H1 (cell line): ENCODE results near the gene ZNF81. TPM values are rescaled to one million over a fixed set of nuclear protein-coding genes. Genes with fewer than 3 reads are reported as not detected.

Source experiments
- CTCF ChIA-PET: fragments of 300-600 bp; sonication (Branson Sonifier 250); formaldehyde crosslinking; loops from one replicate; lab custom pipeline; 2021; ENCODE audit not compliant: partially characterized antibody; lab: Charles Lee
- POLR2A ChIA-PET: fragments of 300-600 bp; sonication (Branson Sonifier 250); formaldehyde crosslinking; loops from one replicate; lab custom pipeline; 2021; ENCODE audit warnings: inconsistent platforms; ENCODE audit not compliant: partially characterized antibody; lab: Charles Lee
- DNase-seq, 2 experiments: peaks; one replicate each; pipeline versions ENCODE4 v3.0.0 to v3.0.0-alpha.2; 2010 to 2022; ENCODE audit warnings: low spot score in 2 of 2, low read depth in 1 of 2, mixed read lengths in 1 of 2
- FAIRE-seq: peaks from 2 replicates; lab custom pipeline; 2011; peaks lifted over from hg19 to GRCh38; lab: Jason Lieb, UNC
- H2AFZ ChIP-seq: 2 replicates; pipeline ENCODE4 v1.8.1; 2012; ENCODE audit warnings: low read length, inconsistent platforms
- H2AK5ac ChIP-seq: 2 replicates; pipeline ENCODE4 v1.6.1; 2013; ENCODE audit warnings: low read depth, low read length
- H2BK120ac ChIP-seq: replicated peaks from 2 replicates; pipeline ENCODE3; 2013; ENCODE audit warnings: low read depth, low read length, inconsistent platforms
- H2BK12ac ChIP-seq: 2 replicates; pipeline ENCODE4 v1.6.1; 2013; ENCODE audit warnings: low read depth, low read length
- H2BK15ac ChIP-seq: 2 replicates; pipeline ENCODE4 v1.6.1; 2013; ENCODE audit warnings: low read length
- H2BK20ac ChIP-seq: 2 replicates; pipeline ENCODE4 v1.6.1; 2013; ENCODE audit warnings: low read length
- H2BK5ac ChIP-seq: 2 replicates; pipeline ENCODE4 v1.6.1; 2013; ENCODE audit warnings: low read depth, low read length
- H3K14ac ChIP-seq: 2 replicates; pipeline ENCODE4 v1.6.1; 2013; ENCODE audit warnings: inconsistent platforms; ENCODE audit not compliant: insufficient read length
- H3K18ac ChIP-seq: 2 replicates; pipeline ENCODE4 v1.6.1; 2013; ENCODE audit warnings: low read length; ENCODE audit errors: extremely low read depth
- H3K23ac ChIP-seq: 2 replicates; pipeline ENCODE4 v1.6.1; 2013; ENCODE audit warnings: inconsistent platforms; ENCODE audit not compliant: insufficient read length
- H3K23me2 ChIP-seq: 2 replicates; pipeline ENCODE4 v1.6.1; 2013; ENCODE audit warnings: low read depth, low read length
- H3K27ac ChIP-seq: 2 replicates; pipeline ENCODE4 v1.6.1; 2011; ENCODE audit warnings: low read depth, low read length, inconsistent platforms
- H3K27me3 ChIP-seq, 4 experiments: replicated peaks in 1 of 4; 1 replicate in 1 of 4; 2 replicates in 3 of 4; pipeline versions ENCODE4 v1.6.1 to v1.8.1; 2011 to 2013; ENCODE audit warnings: low read length in 3 of 4, mild to moderate bottlenecking in 3 of 4, inconsistent platforms in 2 of 4, mixed read lengths in 2 of 4, moderate library complexity in 1 of 4; ENCODE audit not compliant: control insufficient read depth in 3 of 4, insufficient read depth in 3 of 4; ENCODE audit errors: extremely low read depth in 1 of 4
- H3K36me3 ChIP-seq, 4 experiments: 2 replicates each; pipeline versions ENCODE4 v1.6.1 to v1.8.1; 2011 to 2013; ENCODE audit warnings: mild to moderate bottlenecking in 4 of 4, low read length in 3 of 4, moderate library complexity in 2 of 4, control low read depth in 1 of 4, inconsistent platforms in 1 of 4; ENCODE audit not compliant: insufficient read depth in 4 of 4, control insufficient read depth in 2 of 4
- H3K4ac ChIP-seq: replicated peaks from 2 replicates; pipeline ENCODE3; 2013; ENCODE audit warnings: low read length, low read depth, mixed read lengths, inconsistent platforms; ENCODE audit not compliant: insufficient read length
- H3K4me1 ChIP-seq, 4 experiments: replicated peaks in 1 of 4; 1 replicate in 1 of 4; 2 replicates in 3 of 4; pipeline versions ENCODE4 v1.6.1 to v1.8.1; 2011 to 2013; ENCODE audit warnings: low read length in 3 of 4, inconsistent platforms in 2 of 4, mixed read lengths in 1 of 4; ENCODE audit not compliant: insufficient read depth in 4 of 4, control insufficient read depth in 3 of 4
- H3K4me2 ChIP-seq, 2 experiments: 2 replicates each; pipeline versions ENCODE4 v1.6.1 to v1.8.1; 2011 to 2013; ENCODE audit warnings: low read depth in 2 of 2, low read length in 2 of 2, control low read depth in 1 of 2, inconsistent platforms in 1 of 2, mild to moderate bottlenecking in 1 of 2; ENCODE audit not compliant: insufficient read depth in 1 of 2
- H3K4me3 ChIP-seq, 4 experiments: fragments of 200-600, 300-600 bp in 1 of 4; sonication (generic), shearing (Covaris generic), sonication (Bioruptor Twin) in 1 of 4; 2 replicates each; pipeline versions ENCODE4 v1.5.1 to v1.8.1; 2011 to 2016; ENCODE audit warnings: low read length in 4 of 4, low read depth in 3 of 4, control low read depth in 2 of 4, inconsistent platforms in 2 of 4, mild to moderate bottlenecking in 2 of 4, mixed read lengths in 1 of 4, moderate library complexity in 1 of 4; ENCODE audit not compliant: insufficient read depth in 2 of 4; ENCODE audit errors: extremely low read depth in 1 of 4
- H3K56ac ChIP-seq: replicated peaks from 2 replicates; pipeline ENCODE3; 2013; ENCODE audit warnings: low read depth, mild to moderate bottlenecking, mixed read lengths, low read length, inconsistent platforms; ENCODE audit not compliant: insufficient read length
- H3K79me1 ChIP-seq: 2 replicates; pipeline ENCODE4 v1.6.1; 2013; ENCODE audit warnings: low read depth, low read length, control low read depth
- H3K79me2 ChIP-seq, 2 experiments: 2 replicates each; pipeline versions ENCODE4 v1.6.1 to v1.8.1; 2012 to 2013; ENCODE audit warnings: low read length in 2 of 2, mild to moderate bottlenecking in 2 of 2, inconsistent platforms in 1 of 2; ENCODE audit not compliant: insufficient read depth in 2 of 2, control insufficient read depth in 1 of 2
- H3K9ac ChIP-seq, 4 experiments: replicated peaks in 1 of 4; 1 replicate in 1 of 4; 2 replicates in 3 of 4; pipeline versions ENCODE4 v1.6.1 to v1.8.1; 2011 to 2013; ENCODE audit warnings: low read depth in 3 of 4, low read length in 3 of 4, control low read depth in 2 of 4, mild to moderate bottlenecking in 2 of 4, moderate library complexity in 2 of 4, inconsistent platforms in 1 of 4; ENCODE audit errors: extremely low read depth in 1 of 4
- H3K9me3 ChIP-seq, 2 experiments: 2 replicates each; pipeline versions ENCODE4 v1.6.1 to v1.8.1; 2012 to 2013; ENCODE audit warnings: mild to moderate bottlenecking in 2 of 2, moderate library complexity in 2 of 2, control low read depth in 1 of 2, inconsistent platforms in 1 of 2, low read depth in 1 of 2, low read length in 1 of 2, mixed read lengths in 1 of 2; ENCODE audit not compliant: insufficient read depth in 2 of 2
- H4K20me1 ChIP-seq, 2 experiments: replicated peaks in 1 of 2; 2 replicates each; pipeline versions ENCODE3 to v1.8.1; 2011 to 2013; ENCODE audit warnings: inconsistent platforms in 2 of 2, low read length in 2 of 2, mild to moderate bottlenecking in 1 of 2; ENCODE audit not compliant: insufficient read depth in 2 of 2, control insufficient read depth in 1 of 2
- H4K5ac ChIP-seq: 2 replicates; pipeline ENCODE4 v1.6.1; 2013; ENCODE audit warnings: low read length, low read depth, mixed read lengths, inconsistent platforms; ENCODE audit not compliant: insufficient read length
- H4K8ac ChIP-seq: 2 replicates; pipeline ENCODE4 v1.8.0; 2013; ENCODE audit warnings: mild to moderate bottlenecking, moderate library complexity, low read length, inconsistent platforms; ENCODE audit not compliant: insufficient read depth; ENCODE audit errors: extremely low read depth
- H4K91ac ChIP-seq: replicated peaks from 2 replicates; pipeline ENCODE3; 2013; ENCODE audit warnings: low read length, mixed read lengths, inconsistent platforms; ENCODE audit not compliant: insufficient read length
- ATF3 ChIP-seq: IDR thresholded peaks from 2 replicates; pipeline ENCODE4 v1.6.1; 2011; ENCODE audit warnings: low read depth, mild to moderate bottlenecking, low read length; ENCODE audit not compliant: insufficient read depth
- EP300 ChIP-seq, 2 experiments: IDR thresholded peaks; 1 replicate in 1 of 2; 2 replicates in 1 of 2; pipeline ENCODE4 v1.6.1; 2011 to 2012; ENCODE audit warnings: low read depth in 2 of 2, low read length in 2 of 2, mild to moderate bottlenecking in 2 of 2, borderline replicate concordance in 1 of 2, inconsistent platforms in 1 of 2, moderate library complexity in 1 of 2
- KDM5A ChIP-seq: fragments of 200-600 bp; IDR thresholded peaks from 2 replicates; pipeline ENCODE4 v1.7.1; 2012; ENCODE audit warnings: mild to moderate bottlenecking, low read length, inconsistent platforms, mixed read lengths
- RXRA ChIP-seq: IDR thresholded peaks from 2 replicates; pipeline ENCODE4 v1.6.1; 2011; ENCODE audit warnings: low read depth, mild to moderate bottlenecking, low read length, moderate library complexity; ENCODE audit not compliant: insufficient read depth
- SIN3A ChIP-seq, 2 experiments: IDR thresholded peaks in 1 of 2; conservative IDR thresholded peaks in 1 of 2; 2 replicates each; pipeline ENCODE4 v1.6.1; 2011 to 2012; ENCODE audit warnings: low read length in 2 of 2, improper control_type of control experiment in 1 of 2, low read depth in 1 of 2, mild to moderate bottlenecking in 1 of 2
- SIRT6 ChIP-seq: IDR thresholded peaks from one replicate; pipeline ENCODE4 v1.7.1; 2012; ENCODE audit warnings: low read length, inconsistent platforms
- WGBS, 2 experiments: shearing (Covaris generic) in 1 of 2; methylation state at CpG; one replicate each; pipeline versions ENCODE4 v1.1.6 to v1.1.7; 2013 to 2015; ENCODE audit warnings: low lambda C conversion rate in 2 of 2, mixed read lengths in 2 of 2, inconsistent platforms in 1 of 2, low coverage in 1 of 2, missing lambda C conversion rate in 1 of 2; ENCODE audit not compliant: insufficient replicate concordance in 2 of 2, insufficient coverage in 1 of 2, insufficient read length in 1 of 2; ENCODE audit errors: extremely low coverage in 1 of 2, missing lambda C conversion rate in 1 of 2; 5-methylcytosine and 5-hydroxymethylcytosine counted together
- polyA plus RNA-seq, 7 experiments: library from polyadenylated mRNA; depleted of rRNA in 3 of 7; stranded (reverse) in 5 of 7; unstranded in 2 of 7; fragments of >200 nt in 5 of 7; fragments of 200-250 nt in 2 of 7; gene quantifications; 1 replicate in 5 of 7; 2 replicates in 1 of 7; 4 replicates in 1 of 7; pipeline versions ENCODE4 v1.2.1 to v1.2.3, GENCODE V29; 2011 to 2013; ENCODE audit warnings: missing spikeins in 2 of 7, mixed read lengths in 2 of 7
- total RNA-seq: library from RNA; stranded (reverse); fragmentation: NEBNext Ultra II Directional; extraction: Animal tissue kit (Norgen Biotek cat#: 25700); gene quantifications from 2 replicates; pipeline ENCODE4 v1.2.1, GENCODE V29; 2021

ZNF81 gene
- total and polyA plus RNA-seq, 2 of the 8 experiments (the other 6 are each of a cell fraction or from before 2014, with no cell fraction given) = 3.4 to 10.0 TPM

GRCh38 chrX:47797084-47797483 is 39.6 kb upstream of the ZNF81 start:
- Histone ChIP-seq H3K4me1 (no peaks in the 10 kb centered on the region), H2BK15ac (no peak overlapping the region), H3K79me2 (no peaks in the 10 kb centered on the region), H3K36me3 (no peaks in the 10 kb centered on the region), H4K5ac (no peak overlapping the region), H3K9ac (no peak overlapping the region), H3K79me1 (no peaks in the 10 kb centered on the region), H2BK12ac (no peak overlapping the region), H3K23ac (no peak overlapping the region), H2AK5ac (no peak overlapping the region), H3K27me3 (no peaks in the 10 kb centered on the region), H3K9me3 (no peaks in the 10 kb centered on the region), H4K20me1 (no peaks in the 10 kb centered on the region), H3K56ac (no peak overlapping the region), H3K27ac (no peak overlapping the region), H2BK120ac (no peak overlapping the region), H3K4me3 (no peak overlapping the region), H2BK5ac (no peak overlapping the region), H4K91ac (no peak overlapping the region), H4K8ac (no peak overlapping the region), H2AFZ (no peak overlapping the region), H2BK20ac (no peak overlapping the region), H3K14ac (no peak overlapping the region), H3K23me2 (no peaks in the 10 kb centered on the region), H3K4ac (no peak overlapping the region), H3K18ac (no peak overlapping the region), H3K4me2 (no peak overlapping the region)
- FAIRE-seq (no peak), DNase-seq (no peak)
- 75% methylated on average over 1 of the region's 2 CpGs; no CpG with 5 or more reads in 1 of the 2 experiments for WGBS, 2 experiments
- ChIA-PET POLR2A (no interaction called here), CTCF (no interaction called here)
- TF ChIP-seq ATF3 (no peak), RXRA (no peak), EP300 (IDR thresholded peaks at IDR 0.05; ENCODE audit: borderline replicate concordance in 1 of 2, low read depth in 2 of 2, low read length in 2 of 2) (no peak), SIRT6 (no peak), SIN3A (conservative IDR thresholded peaks at IDR 0.05 in 1 of 2, IDR thresholded peaks at IDR 0.05 in 1 of 2; ENCODE audit: low read depth in 1 of 2, low read length in 2 of 2) (no peak), KDM5A (no peak)
